ENCODE results near the gene APRT.

Gene APRT

DNA sequence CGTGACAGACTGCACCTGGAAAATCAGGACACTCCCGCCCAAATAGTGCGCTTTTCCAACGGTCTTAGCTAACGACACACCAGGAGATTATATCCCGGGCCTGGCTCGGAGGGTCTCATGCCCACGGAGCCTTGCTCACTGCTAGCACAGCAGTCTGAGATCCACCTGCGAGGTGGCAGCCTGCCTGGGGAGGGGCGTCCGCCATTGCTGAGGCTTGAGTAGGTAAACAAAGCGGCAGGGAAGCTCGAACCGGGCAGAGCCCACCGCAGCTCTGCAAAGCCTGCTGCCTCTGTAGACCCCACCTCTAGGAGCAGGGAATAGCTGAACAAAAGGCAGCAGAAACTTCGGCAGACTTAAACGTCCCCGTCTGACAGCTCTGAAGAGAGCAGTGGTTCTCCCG, 39.9 kb upstream of the APRT start:
- H3K4me3 ChIP-seq (ENCODE audit: low read depth, low read length): no peak overlapping the region
- H3K27me3 ChIP-seq (ENCODE audit: insufficient read depth, low read depth, severe bottlenecking): no peaks in the 10 kb centered on the region
- no peaks in the 10 kb centered on the region for H3K9me3 ChIP-seq (ENCODE audit: severe bottlenecking)
- no peak overlapping the region for H3K27ac ChIP-seq
- no peak for DNase-seq
- H3K36me3 ChIP-seq: no peaks in the 10 kb centered on the region
- TF ChIP-seq, protein P1, sequence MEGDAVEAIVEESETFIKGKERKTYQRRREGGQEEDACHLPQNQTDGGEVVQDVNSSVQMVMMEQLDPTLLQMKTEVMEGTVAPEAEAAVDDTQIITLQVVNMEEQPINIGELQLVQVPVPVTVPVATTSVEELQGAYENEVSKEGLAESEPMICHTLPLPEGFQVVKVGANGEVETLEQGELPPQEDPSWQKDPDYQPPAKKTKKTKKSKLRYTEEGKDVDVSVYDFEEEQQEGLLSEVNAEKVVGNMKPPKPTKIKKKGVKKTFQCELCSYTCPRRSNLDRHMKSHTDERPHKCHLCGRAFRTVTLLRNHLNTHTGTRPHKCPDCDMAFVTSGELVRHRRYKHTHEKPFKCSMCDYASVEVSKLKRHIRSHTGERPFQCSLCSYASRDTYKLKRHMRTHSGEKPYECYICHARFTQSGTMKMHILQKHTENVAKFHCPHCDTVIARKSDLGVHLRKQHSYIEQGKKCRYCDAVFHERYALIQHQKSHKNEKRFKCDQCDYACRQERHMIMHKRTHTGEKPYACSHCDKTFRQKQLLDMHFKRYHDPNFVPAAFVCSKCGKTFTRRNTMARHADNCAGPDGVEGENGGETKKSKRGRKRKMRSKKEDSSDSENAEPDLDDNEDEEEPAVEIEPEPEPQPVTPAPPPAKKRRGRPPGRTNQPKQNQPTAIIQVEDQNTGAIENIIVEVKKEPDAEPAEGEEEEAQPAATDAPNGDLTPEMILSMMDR (IDR thresholded peaks at IDR 0.05; ENCODE audit: low read depth, low read length): no peak

DNA sequence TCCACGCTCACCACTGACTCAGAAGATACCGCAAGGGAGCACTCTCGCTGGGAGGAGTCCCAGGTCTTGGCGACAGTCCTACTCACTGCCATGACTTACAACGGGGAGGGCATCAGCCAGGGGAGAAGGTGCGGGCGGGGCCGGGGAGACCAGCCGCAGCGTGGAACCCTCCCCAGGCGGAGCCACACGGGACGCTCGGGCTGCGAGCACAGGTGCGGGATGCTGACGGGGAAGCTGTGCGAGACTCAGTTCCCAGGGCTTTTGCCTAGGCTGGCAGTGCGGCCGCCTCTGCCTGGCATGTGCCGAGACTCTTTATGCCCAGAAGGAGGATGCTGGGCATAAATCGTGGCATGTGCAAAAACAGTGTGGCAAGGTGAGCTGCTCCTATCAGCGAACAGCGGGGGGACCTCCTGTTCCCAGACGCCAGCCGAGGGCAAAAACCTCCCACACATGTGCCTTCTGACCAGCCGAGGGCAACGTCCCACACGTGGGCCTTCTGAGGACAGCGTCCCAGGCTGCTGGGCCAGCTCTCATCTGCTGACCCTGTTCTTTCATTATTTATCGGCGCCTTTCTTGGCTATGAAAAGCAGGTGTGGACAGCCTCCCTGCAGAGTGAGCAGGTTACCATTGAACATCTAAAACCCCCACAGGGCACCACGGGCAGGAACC, 38.9 kb upstream of the APRT start:
- Histone ChIP-seq H3K9me3 (ENCODE audit: severe bottlenecking) (no peaks in the 10 kb centered on the region), H3K4me3 (ENCODE audit: low read depth, low read length) (no peak overlapping the region), H3K27ac (no peak overlapping the region), H3K27me3 (ENCODE audit: insufficient read depth, low read depth, severe bottlenecking) (no peaks in the 10 kb centered on the region), H3K36me3 (no peaks in the 10 kb centered on the region)
- TF ChIP-seq, protein P1 (IDR thresholded peaks at IDR 0.05; ENCODE audit: low read depth, low read length): no peak
- DNase-seq: no peak

DNA sequence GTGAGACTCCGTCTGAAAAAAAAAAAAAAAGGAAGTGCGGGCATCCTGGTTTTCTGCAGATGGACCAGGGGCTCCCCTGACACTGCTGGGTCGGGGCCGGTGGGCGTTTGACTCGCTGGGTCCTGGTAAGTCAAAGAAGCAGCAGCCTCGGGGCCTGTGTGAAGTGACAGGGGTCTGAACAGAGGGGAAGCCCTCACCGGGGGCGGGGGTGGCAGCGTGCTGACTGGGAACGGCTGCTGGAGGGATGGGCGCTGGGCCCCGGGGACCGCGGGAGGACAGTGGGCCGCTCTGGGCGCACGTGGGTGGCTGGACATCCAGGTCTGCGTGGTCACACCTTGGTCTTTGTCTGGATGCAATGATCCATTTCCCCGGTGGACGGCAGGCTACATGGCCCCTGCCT, 36.8 kb upstream of the APRT start:
- no peaks in the 10 kb centered on the region for H3K27me3 ChIP-seq (ENCODE audit: insufficient read depth, low read depth, severe bottlenecking)
- H3K27ac ChIP-seq: no peak overlapping the region
- no peaks in the 10 kb centered on the region for H3K9me3 ChIP-seq (ENCODE audit: severe bottlenecking)
- TF ChIP-seq, protein P1 (IDR thresholded peaks at IDR 0.05; ENCODE audit: low read depth, low read length): no peak
- no peak for DNase-seq
- no peaks in the 10 kb centered on the region for H3K36me3 ChIP-seq
- no peak overlapping the region for H3K4me3 ChIP-seq (ENCODE audit: low read depth, low read length)

DNA sequence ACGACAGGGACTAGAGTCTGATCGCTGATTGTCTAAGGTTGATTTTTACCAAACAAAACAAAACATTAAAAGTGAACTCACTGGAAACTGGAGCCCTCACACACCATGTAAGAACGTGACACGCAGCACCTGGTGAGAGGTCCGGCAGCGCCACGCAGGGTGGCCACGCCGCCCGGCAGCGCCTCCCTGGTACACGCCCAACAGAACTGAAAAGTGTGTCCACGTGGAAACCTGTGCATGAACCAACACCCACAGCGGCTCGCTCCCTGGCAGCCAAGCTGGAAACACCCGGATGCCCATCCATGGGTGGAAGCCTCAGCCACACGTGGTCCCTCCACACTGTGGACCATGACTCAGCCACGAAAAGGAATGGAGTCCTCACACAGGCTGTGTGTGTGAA, 35.9 kb upstream of the APRT start:
- TF ChIP-seq, protein P1 (IDR thresholded peaks at IDR 0.05; ENCODE audit: low read depth, low read length): no peak
- Histone ChIP-seq H3K27me3 (ENCODE audit: insufficient read depth, low read depth, severe bottlenecking) (no peaks in the 10 kb centered on the region), H3K4me3 (ENCODE audit: low read depth, low read length) (no peak overlapping the region), H3K27ac (no peak overlapping the region), H3K9me3 (ENCODE audit: severe bottlenecking) (no peaks in the 10 kb centered on the region), H3K36me3 (no peaks in the 10 kb centered on the region)
- DNase-seq: no peak

DNA sequence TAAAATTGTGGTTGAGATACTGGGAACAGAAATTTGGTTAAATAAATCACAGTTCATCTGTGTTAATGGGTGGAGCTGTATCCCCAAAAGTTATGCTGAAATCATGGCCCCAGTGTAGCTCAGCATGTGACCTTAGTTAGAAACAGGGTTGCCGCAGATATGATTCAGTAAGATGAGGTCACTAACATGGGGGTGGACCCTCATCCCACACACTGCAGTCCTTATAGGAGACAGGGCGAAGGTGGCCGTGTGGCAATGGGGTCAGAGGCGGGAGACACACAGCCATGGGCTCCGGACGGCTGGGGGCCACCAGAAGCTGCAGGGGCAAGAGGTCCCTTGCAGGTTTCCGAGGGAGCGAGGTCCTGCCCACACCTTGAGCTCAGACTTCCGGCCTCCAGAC, 34.4 kb upstream of the APRT start:
- TF ChIP-seq, protein P1 (IDR thresholded peaks at IDR 0.05; ENCODE audit: low read depth, low read length): no peak
- no peak for DNase-seq
- no peak overlapping the region for H3K4me3 ChIP-seq (ENCODE audit: low read depth, low read length)
- H3K36me3 ChIP-seq: no peaks in the 10 kb centered on the region
- H3K27me3 ChIP-seq (ENCODE audit: insufficient read depth, low read depth, severe bottlenecking): no peaks in the 10 kb centered on the region
- H3K27ac ChIP-seq: no peak overlapping the region
- H3K9me3 ChIP-seq (ENCODE audit: severe bottlenecking): no peaks in the 10 kb centered on the region
